Neutrophil (primary cell): Measurements from ENCODE around the gene KIF3A.

Experiments
- H3K27ac ChIP-seq: fragments of 200-600 bp; sonication (generic); 2 replicates; pipeline ENCODE4 v1.5.1; 2016; ENCODE audit warnings: mild to moderate bottlenecking, moderate library complexity
- H3K27me3 ChIP-seq: fragments of 200-600 bp; sonication (generic); 2 replicates; pipeline ENCODE4 v1.6.0; 2016; ENCODE audit warnings: mild to moderate bottlenecking
- H3K36me3 ChIP-seq: fragments of 200-600 bp; sonication (generic); 2 replicates; pipeline ENCODE4 v1.5.1; 2017
- H3K4me1 ChIP-seq, 2 experiments: fragments of 200-600 bp in 1 of 2; sonication (generic) in 1 of 2; 1 replicate in 1 of 2; 2 replicates in 1 of 2; pipeline versions ENCODE4 v1.5.1 to v1.6.1; 2013 to 2016; ENCODE audit warnings: low read depth in 1 of 2, low read length in 1 of 2, mild to moderate bottlenecking in 1 of 2, moderate library complexity in 1 of 2; ENCODE audit not compliant: control insufficient read depth in 1 of 2, insufficient read depth in 1 of 2
- H3K4me3 ChIP-seq, 2 experiments: fragments of 200-600 bp in 1 of 2; sonication (generic) in 1 of 2; 1 replicate in 1 of 2; 2 replicates in 1 of 2; pipeline ENCODE4 v1.5.1; 2013 to 2016; ENCODE audit warnings: low read depth in 1 of 2, low read length in 1 of 2, mild to moderate bottlenecking in 1 of 2, moderate library complexity in 1 of 2
- H3K9me3 ChIP-seq: fragments of 200-600 bp; sonication (generic); 2 replicates; pipeline ENCODE4 v1.5.1; 2016
- CTCF ChIP-seq: fragments of 200-600 bp; sonication (generic); IDR thresholded peaks from 2 replicates; pipeline ENCODE4 v1.5.1; 2016; ENCODE audit warnings: antibody characterized with exemption

Gene KIF3A

GRCh38 chr5:132774406-132774805, 37.1 kb upstream of the KIF3A start:
- H3K36me3 ChIP-seq: no peaks in the 10 kb centered on the region
- H3K27ac ChIP-seq: no peak overlapping the region
- no peak overlapping the region for H3K4me3 ChIP-seq
- TF ChIP-seq CTCF: no peak
- no peaks in the 10 kb centered on the region for H3K9me3 ChIP-seq
- H3K4me1 ChIP-seq: peaks cover 0 to 11% of the 10 kb centered on the region in 2 experiments
- H3K27me3 ChIP-seq: peaks cover 75% of the 10 kb centered on the region

- Histone ChIP-seq H3K36me3 (no peaks in the 10 kb centered on the region), H3K27ac (no peak overlapping the region), H3K4me3 (no peak overlapping the region), H3K4me1 (peaks cover 0 to 11% of the 10 kb centered on the region in 2 experiments), H3K27me3 (peaks cover 72% of the 10 kb centered on the region), H3K9me3 (no peaks in the 10 kb centered on the region)
- TF ChIP-seq CTCF: no peak
Measured at GRCh38 chr5:132773601-132774355, 36.4 kb upstream of the KIF3A start.

- no peak for TF ChIP-seq CTCF
- no peak overlapping the region for H3K4me3 ChIP-seq
- no peaks in the 10 kb centered on the region for H3K9me3 ChIP-seq
- H3K27me3 ChIP-seq: peaks cover 70% of the 10 kb centered on the region
- H3K27ac ChIP-seq: no peak overlapping the region
- H3K36me3 ChIP-seq: no peaks in the 10 kb centered on the region
- peaks cover 0 to 11% of the 10 kb centered on the region in 2 experiments for H3K4me1 ChIP-seq
Measured at GRCh38 chr5:132773114-132773513, 35.8 kb upstream of the KIF3A start.

- Histone ChIP-seq H3K27ac (no peak overlapping the region), H3K27me3 (peaks cover 70% of the 10 kb centered on the region), H3K9me3 (no peaks in the 10 kb centered on the region), H3K36me3 (no peaks in the 10 kb centered on the region), H3K4me1 (peaks cover 0 to 9% of the 10 kb centered on the region in 2 experiments), H3K4me3 (no peak overlapping the region)
- TF ChIP-seq CTCF: no peak
Measured at GRCh38 chr5:132772291-132773070, 35.1 kb upstream of the KIF3A start.

- no peak overlapping the region for H3K4me3 ChIP-seq
- no peaks in the 10 kb centered on the region for H3K9me3 ChIP-seq
- H3K27me3 ChIP-seq: peaks cover 63% of the 10 kb centered on the region
- TF ChIP-seq CTCF: no peak
- H3K4me1 ChIP-seq: peaks cover 0 to under 1% of the 10 kb centered on the region in 2 experiments
- H3K27ac ChIP-seq: no peak overlapping the region
- H3K36me3 ChIP-seq: no peaks in the 10 kb centered on the region
Measured at GRCh38 chr5:132771503-132771998, 34.2 kb upstream of the KIF3A start.
